HG02973 (cell line): ENCODE measurements around the gene CEP112.

ENCODE experiments used
- ATAC-seq: cut with Tn5 transposase; IDR thresholded peaks from one replicate; pipeline ENCODE4 v1.9.1; 2021; ENCODE audit warnings: moderate library complexity; ENCODE audit not compliant: unreplicated experiment

The CEP112 gene

GRCh38 chr17:65664266-65664665 lies 527.7 kb downstream of the CEP112 start:
- no peak for ATAC-seq

GRCh38 chr17:65662196-65662595 lies 529.7 kb downstream of the CEP112 start:
- ATAC-seq = no peak

DNA sequence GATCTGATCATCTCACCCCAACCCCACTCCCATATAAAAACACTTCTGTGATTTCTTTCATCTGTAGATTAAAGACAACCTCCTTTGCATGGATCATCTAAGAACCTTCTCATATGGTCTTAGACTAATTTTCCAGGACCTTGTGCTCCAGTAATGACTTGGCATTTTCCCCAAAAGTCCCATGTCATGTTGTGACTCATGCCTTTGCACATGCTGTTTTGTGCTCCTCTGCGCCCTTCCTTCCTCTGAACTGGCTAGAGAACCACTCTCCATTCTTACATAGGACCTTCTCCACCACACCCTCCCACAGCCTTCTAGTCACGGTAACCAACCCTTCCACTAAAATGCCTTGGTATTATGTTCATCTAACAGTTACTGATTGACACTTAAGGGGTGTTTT lies 531.0 kb downstream of the CEP112 start:
- ATAC-seq = no peak

GRCh38 chr17:65660078-65660477 lies 531.9 kb downstream of the CEP112 start:
- no peak for ATAC-seq

GRCh38 chr17:65659512-65659911 lies 532.4 kb downstream of the CEP112 start:
- ATAC-seq = no peak

DNA sequence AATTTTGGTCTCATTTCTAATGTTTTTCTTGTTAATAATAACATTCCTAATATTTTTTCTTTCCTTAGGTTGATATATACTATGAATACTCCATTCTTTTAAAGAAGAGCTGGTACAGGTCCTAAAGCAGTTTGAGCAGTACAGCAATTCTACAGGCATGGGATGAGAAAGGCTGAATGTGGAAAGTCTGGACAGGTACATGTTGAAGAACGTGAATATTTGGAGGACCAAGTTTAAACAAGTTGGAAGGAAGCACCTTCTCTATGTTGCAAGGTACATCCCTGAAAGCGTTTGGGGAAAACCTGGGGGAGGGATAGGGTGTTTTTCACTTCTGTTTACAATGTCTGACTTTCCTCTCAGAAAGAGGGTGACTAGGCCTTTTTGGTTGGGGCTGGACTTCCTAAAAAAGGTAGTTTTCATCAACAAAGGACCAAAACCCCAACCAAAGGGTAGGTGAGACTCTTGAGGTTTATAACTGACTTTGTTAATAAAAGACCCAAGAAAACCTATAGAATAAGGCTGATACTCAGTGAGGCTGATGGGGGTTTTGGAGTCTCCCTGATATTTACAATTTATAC lies 534.6 kb downstream of the CEP112 start:
- ATAC-seq = no peak

DNA sequence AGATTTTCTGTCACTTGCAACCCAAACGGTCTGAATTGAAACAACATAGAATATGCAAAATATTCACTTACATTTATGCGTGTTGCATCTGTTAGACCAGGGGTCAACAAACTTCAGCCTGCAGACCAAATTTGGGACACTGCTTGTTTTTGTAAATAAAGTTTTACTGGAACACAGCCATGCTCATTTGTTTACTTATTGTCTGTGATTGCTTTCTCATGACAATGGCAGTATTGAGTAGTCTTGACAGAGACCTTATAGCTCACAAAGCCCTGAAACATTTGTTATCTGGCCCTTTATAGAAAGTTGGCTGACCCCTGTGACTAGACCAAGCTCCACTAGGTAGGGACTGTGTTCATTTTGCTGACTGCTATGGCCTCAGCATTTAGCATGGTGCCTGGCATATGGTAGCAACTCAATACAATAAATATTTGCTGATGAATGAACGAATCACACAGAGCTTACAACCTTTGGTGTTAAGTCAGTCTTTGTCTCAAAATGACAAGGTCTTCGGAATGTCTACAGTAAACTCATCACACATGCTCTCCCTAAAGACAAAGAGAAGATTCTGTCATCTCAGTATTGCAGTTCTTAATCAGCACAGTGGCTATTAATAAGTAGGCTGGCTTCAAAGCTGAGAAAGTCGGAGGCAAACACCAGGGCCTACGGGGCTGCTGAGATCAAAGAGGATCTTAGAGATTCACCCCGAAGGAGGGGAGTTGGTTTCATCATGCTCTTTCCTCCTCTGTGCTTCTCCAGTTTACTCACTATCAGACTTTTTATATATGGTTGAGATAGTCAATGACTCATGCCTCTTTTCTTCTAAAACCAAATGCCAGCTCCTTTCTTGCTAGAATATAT lies 535.3 kb downstream of the CEP112 start:
- ATAC-seq = peak; percentile 84

DNA sequence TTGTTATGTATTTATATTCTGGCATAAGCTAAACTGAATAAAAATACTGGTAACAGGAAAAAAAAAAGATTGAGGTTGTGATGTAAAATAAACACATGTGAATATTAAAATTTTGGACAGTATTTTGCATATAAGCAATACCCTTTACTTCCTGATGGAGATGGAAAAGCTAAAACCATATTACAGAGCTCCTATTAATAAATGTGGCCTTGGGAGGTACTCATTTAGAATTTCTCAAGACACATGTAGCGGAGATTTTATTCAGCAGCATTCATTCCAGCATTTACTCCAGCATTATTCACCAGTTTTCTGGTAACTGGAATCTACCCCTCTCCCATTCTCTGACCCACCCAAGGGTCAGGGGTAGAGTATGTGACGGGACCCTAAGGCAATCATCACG lies 536.2 kb downstream of the CEP112 start:
- no peak for ATAC-seq

DNA sequence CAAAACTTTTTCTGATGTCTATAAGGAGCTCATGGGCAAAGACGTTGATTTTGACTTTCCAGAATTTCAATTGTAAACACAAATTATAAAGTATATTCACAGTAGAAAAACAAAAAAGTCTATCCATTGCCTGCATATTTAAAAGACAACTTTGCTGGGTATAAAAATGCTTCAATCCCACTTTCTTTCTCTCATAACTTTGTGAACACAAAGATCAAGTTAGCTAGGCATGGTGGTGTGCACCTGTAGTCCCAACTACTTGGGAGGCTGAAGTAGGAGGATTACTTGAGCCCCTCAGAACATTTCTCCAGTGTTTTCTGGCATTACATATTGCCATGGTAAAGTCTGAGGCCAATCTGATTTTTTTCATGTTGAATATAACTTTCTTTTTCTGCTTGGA lies 547.4 kb downstream of the CEP112 start:
- no peak for ATAC-seq

- no peak for ATAC-seq
These were observed 553.5 kb downstream of the CEP112 start for GRCh38 chr17:65638221-65638975.

GRCh38 chr17:65637786-65638185 lies 554.1 kb downstream of the CEP112 start:
- ATAC-seq = no peak

DNA sequence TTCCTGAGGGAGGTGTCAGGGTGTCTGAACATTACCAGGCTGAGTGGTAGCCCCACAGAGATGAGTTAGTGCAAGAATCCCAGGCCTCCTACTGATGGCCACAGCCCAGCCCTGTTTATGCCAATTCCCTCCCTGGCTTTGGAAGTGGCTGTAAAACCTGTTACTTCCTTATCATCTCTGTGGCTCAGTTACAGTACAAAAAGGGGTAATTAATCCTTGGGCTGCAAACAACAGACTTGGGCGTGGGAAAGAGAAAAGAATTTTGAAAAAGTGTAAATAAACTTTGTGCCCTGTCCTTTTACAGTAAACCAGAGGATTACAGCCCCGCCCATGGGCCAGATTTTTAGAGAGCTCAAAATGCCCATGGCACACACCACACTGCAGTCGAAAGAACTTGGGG lies 557.4 kb downstream of the CEP112 start:
- ATAC-seq = no peak

- no peak for ATAC-seq
These were observed 557.9 kb downstream of the CEP112 start for GRCh38 chr17:65633988-65634387.

GRCh38 chr17:65633146-65633881 lies 558.6 kb downstream of the CEP112 start:
- ATAC-seq = no peak

GRCh38 chr17:65630502-65630901 lies 561.4 kb downstream of the CEP112 start:
- no peak for ATAC-seq

DNA sequence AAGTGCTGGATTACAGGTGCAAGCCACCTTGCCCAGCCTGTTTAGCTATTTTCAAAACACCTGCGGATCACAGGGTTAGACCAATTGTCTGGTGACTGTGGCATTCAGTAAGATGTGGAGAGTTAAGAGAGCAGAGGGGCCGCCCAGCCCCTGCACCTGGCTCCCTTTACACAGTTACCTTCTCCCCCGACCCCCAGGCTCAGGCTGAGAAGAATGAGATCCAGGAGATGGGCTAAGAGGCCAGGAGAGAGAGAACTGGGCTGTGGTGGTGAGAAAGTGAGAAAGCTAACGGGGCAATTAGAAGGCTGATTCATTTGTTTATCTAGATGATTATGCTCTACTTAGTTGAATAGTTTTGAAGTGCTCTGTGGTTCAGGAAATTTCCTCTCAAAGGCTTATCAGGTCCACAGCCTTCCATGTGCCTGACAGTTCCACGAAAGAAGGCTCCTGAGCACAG lies 562.7 kb downstream of the CEP112 start:
- no peak for ATAC-seq

- no peak for ATAC-seq
These were observed 563.3 kb downstream of the CEP112 start for GRCh38 chr17:65628644-65629036.

GRCh38 chr17:65627891-65628643 lies 563.9 kb downstream of the CEP112 start:
- no peak for ATAC-seq

GRCh38 chr17:65627108-65627507 lies 564.8 kb downstream of the CEP112 start:
- ATAC-seq = no peak

DNA sequence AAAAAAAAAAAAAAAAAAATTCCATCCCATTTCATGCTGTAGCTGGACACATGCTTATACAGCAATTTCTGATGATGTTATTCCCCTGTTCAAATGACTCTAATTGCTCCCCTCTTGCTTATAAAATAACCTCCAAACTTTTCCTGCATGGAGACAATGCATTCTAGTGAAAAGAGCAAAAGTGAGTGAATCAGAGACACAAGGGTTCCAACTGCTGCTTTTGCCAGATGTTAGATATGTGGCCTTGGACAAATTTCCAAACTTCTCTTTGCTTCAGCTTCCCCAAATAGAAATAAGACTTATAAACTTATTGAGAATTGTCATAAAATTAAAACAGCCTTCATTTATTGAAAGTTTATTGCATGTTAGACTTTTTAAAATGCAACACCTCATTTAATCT lies 565.5 kb downstream of the CEP112 start:
- ATAC-seq = no peak
